ENCODE data around the gene RGS12. TPM values are rescaled to one million over a fixed set of nuclear protein-coding genes. Genes with fewer than 3 reads are reported as not detected.
A peak's percentile ranks its signal among the peaks of the same experiment; 100 is the strongest.

The RGS12 gene
- total and polyA plus RNA-seq, 2 of the 13 experiments (the other 11 are each of a cell fraction or from before 2014, with no cell fraction given): 21.0 to 27.7 TPM

DNA sequence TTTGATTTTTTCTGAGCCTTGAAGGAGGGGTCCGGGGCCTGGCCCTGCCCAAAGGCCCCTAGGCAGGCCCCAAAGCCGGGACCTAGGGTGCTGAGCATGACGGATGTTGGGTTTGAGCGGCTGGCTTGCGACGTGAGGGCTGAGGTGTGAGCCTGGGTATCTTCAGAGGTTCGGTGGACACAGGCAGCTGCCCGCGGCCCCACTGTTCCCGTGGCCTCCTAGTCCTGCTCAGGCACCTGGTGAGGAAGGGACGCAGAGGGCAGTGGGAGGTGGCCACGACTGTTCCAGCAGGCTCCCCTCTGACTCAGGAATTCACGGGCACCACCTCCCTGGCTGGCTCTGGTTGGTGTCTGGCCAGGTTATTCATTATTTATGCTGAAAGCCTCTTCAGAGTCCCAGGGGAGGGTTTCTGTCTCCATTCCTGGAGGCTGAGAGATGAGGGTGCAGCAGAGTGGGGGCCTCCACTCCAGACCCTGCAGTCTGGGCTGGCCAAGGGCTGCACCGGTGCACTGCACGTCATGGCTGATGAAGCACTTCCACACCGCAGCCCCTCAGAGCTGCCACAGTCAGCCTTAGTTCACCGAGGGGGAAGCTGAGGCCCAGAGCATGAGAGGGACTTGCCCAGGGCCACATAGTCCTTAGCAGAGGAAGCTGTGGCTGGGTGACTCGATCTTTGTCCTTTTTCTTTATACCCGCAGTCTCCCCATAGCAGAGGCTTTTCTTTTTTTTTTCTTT is 41.7 kb upstream of the RGS12 start (continued):
- TF ChIP-seq, protein P1, sequence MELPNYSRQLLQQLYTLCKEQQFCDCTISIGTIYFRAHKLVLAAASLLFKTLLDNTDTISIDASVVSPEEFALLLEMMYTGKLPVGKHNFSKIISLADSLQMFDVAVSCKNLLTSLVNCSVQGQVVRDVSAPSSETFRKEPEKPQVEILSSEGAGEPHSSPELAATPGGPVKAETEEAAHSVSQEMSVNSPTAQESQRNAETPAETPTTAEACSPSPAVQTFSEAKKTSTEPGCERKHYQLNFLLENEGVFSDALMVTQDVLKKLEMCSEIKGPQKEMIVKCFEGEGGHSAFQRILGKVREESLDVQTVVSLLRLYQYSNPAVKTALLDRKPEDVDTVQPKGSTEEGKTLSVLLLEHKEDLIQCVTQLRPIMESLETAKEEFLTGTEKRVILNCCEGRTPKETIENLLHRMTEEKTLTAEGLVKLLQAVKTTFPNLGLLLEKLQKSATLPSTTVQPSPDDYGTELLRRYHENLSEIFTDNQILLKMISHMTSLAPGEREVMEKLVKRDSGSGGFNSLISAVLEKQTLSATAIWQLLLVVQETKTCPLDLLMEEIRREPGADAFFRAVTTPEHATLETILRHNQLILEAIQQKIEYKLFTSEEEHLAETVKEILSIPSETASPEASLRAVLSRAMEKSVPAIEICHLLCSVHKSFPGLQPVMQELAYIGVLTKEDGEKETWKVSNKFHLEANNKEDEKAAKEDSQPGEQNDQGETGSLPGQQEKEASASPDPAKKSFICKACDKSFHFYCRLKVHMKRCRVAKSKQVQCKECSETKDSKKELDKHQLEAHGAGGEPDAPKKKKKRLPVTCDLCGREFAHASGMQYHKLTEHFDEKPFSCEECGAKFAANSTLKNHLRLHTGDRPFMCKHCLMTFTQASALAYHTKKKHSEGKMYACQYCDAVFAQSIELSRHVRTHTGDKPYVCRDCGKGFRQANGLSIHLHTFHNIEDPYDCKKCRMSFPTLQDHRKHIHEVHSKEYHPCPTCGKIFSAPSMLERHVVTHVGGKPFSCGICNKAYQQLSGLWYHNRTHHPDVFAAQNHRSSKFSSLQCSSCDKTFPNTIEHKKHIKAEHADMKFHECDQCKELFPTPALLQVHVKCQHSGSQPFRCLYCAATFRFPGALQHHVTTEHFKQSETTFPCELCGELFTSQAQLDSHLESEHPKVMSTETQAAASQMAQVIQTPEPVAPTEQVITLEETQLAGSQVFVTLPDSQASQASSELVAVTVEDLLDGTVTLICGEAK (IDR thresholded peaks at IDR 0.05): no peak
- TF ChIP-seq, protein P1 (CRISPR knock-in tag; IDR thresholded peaks at IDR 0.05): no peak
- TF ChIP-seq ZFX (CRISPR knock-in tag; IDR thresholded peaks at IDR 0.05; ENCODE audit: low read depth) (peak; percentile 67; the same call in 1 of the 2 replicates), ATF7-NPFF (CRISPR knock-in tag; IDR thresholded peaks at IDR 0.05; ENCODE audit: low read depth) (peak; percentile 1; the same call in 1 of the 2 replicates), MXD4 (CRISPR knock-in tag; IDR thresholded peaks at IDR 0.05) (no peak), HOXD1 (CRISPR knock-in tag; IDR thresholded peaks at IDR 0.05) (no peak), FOXC1 (CRISPR knock-in tag; IDR thresholded peaks at IDR 0.05; ENCODE audit: borderline replicate concordance) (0 out of 2 replicates have a peak, but pooled peaks have one; percentile 27), MAZ (IDR thresholded peaks at IDR 0.05; ENCODE audit: borderline replicate concordance, low read depth, low read length) (no peak), MAZ (CRISPR knock-in tag; IDR thresholded peaks at IDR 0.05; ENCODE audit: low read depth) (no peak), HDAC1 (CRISPR knock-in tag; IDR thresholded peaks at IDR 0.05) (no peak), ZNF639 (CRISPR knock-in tag; conservative IDR thresholded peaks at IDR 0.05) (no peak)
- TF ChIP-seq, protein P2, sequence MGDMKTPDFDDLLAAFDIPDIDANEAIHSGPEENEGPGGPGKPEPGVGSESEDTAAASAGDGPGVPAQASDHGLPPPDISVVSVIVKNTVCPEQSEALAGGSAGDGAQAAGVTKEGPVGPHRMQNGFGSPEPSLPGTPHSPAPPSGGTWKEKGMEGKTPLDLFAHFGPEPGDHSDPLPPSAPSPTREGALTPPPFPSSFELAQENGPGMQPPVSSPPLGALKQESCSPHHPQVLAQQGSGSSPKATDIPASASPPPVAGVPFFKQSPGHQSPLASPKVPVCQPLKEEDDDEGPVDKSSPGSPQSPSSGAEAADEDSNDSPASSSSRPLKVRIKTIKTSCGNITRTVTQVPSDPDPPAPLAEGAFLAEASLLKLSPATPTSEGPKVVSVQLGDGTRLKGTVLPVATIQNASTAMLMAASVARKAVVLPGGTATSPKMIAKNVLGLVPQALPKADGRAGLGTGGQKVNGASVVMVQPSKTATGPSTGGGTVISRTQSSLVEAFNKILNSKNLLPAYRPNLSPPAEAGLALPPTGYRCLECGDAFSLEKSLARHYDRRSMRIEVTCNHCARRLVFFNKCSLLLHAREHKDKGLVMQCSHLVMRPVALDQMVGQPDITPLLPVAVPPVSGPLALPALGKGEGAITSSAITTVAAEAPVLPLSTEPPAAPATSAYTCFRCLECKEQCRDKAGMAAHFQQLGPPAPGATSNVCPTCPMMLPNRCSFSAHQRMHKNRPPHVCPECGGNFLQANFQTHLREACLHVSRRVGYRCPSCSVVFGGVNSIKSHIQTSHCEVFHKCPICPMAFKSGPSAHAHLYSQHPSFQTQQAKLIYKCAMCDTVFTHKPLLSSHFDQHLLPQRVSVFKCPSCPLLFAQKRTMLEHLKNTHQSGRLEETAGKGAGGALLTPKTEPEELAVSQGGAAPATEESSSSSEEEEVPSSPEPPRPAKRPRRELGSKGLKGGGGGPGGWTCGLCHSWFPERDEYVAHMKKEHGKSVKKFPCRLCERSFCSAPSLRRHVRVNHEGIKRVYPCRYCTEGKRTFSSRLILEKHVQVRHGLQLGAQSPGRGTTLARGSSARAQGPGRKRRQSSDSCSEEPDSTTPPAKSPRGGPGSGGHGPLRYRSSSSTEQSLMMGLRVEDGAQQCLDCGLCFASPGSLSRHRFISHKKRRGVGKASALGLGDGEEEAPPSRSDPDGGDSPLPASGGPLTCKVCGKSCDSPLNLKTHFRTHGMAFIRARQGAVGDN (CRISPR knock-in tag; IDR thresholded peaks at IDR 0.05): peak; percentile 80

All from HepG2 (cell line).